ENCODE data around the gene CCDC50. TPM values are rescaled to one million over a fixed set of nuclear protein-coding genes. Genes with fewer than 3 reads are reported as not detected.

Gene CCDC50
- total RNA-seq, 1 donor from 2014 or later: 104 TPM

DNA sequence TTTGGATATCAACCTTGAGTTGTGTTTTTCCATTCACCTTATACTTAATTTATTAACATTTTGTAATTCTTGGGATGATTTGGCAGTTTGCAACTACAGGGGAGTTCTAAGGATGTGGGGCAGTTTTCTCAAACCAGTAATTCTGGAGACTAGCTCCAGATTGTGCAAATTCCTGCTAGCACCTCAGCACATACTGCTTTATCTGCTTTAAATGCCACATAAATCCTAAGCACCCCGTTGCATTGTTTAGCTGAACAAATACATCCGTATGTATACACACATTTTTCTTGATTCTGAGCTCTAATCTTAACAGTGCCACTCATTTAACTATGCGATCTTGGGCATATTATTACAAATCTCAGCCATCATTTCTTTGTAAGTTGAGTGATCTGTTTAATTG, 18.0 kb downstream of the CCDC50 start:
- DNase-seq (ENCODE audit: low spot score): no peak

DNA sequence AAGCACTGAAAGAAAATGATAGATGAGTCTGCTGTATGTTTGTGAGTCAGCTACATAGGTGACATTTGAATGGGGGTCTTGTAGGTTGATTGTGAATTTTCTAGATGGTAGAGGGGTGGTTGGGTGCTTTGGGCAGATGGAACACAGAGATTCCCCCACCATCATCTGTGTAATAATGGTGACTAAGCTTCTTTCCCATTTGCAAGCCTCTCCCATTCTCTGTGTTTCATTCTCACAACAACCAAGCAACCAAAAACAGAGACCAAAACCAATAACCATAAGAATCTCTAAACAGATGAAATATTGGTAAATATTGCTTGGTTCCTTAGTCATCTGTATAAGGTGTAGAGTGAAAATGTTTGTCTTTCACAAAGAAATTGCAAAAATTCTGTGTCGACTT, 18.9 kb downstream of the CCDC50 start:
- no peak for DNase-seq (ENCODE audit: low spot score)

DNA sequence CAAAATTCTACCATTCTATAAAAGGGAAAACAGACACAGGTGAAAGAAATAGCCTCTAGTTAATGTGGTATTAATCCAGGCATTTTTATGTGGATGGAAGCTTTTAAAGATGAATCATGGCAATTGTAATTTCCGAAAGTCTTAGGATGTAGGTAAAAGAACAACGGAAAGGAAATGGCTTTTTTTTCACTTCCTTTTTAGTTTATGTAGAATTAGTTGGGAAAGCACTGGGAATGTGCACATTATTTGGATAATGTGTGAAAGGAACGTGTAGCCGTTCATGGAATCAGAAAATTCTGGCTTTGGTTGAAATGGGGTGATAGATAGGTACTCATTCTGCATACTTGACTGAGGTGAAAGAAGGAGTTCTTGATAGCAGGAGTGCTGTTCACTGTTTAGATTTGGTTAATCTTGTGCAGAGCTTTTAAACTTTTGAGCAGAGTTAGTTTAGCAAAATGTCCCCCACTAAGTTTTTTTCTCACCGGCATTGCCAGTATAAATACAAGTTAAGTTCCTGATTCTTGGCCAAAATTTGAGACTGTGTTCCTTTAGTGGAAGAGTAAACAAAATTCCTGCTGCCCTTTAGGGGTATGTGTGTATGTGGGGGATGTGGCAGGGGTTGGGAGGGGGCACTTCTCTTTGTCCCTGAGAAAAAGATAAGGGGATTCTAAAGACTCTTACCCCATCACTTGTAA, 21.3 kb downstream of the CCDC50 start:
- no peak for DNase-seq (ENCODE audit: low spot score)

DNA sequence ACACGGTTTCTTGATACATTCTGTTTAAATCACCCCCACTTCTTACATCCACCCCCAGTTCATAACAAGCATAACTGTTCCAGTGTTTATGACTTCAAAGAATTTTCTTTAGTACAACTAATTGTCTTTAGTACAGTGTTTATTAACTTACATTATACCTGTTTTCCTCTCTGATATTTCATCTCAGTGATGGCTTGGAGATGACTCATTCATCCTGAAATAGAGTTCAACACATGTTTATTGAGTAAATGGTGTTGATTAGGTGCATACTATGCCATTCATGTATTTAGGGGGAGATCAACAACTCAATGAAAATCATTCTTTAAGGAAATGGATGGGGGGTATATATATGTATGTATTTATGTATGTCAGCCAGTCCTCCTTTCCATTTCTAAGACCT, 22.8 kb downstream of the CCDC50 start:
- no peak for DNase-seq (ENCODE audit: low spot score)

DNA sequence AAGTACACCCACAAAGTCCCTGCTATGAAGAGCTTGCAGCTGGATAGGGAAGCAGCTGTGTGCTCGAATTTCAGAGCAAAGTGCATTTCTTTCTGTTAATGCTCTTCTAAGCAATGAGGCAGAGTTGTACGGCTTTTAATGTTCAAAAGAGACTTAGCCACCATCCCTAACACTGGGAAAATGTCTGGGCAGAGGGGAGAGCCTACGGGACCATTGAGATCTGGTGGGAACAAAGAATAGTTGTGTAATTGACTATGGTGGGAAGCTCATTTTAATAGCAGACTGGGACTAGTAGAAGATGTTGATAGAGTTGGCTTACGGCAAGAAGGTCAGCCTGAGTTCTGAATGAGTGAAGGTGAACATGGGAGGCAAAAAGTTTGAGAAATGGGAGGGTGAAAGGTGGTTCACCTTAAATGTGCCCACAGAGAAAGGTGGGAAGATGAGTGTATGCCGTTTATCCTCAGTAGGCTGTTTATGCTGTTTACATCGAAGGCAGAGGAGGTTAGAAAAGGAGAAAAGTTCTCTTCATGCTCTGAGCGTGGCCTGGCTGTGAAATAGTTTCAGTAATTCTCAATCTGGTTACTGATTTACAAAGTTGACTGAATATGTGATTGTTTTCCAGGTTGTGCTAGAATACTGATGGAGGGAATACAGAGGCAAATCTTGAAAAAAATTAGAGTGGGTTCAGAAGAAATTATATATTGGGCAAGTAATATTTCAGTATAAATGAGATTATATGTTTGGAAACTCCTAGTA, 24.0 kb downstream of the CCDC50 start:
- no peak for DNase-seq (ENCODE audit: low spot score)

DNA sequence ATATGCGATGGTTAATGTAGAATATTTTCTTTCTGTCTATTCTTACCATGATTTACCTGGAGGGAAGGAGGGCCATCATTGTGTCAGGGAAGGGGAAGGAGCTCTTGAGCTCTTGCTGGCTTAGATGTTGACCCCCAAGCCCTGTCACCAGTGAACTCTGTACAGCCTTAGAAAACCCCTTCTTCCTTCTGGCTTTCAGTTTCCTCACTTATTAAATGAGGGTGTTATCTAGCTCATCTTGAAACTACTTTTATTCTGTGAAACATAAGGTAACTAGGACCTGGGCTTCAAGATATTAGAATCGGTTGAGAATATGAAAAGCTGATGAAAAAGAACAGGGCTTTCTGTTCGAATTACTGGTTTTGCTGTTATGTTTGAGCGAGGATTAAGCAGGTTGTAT, 26.2 kb downstream of the CCDC50 start:
- DNase-seq (ENCODE audit: low spot score): no peak

DNA sequence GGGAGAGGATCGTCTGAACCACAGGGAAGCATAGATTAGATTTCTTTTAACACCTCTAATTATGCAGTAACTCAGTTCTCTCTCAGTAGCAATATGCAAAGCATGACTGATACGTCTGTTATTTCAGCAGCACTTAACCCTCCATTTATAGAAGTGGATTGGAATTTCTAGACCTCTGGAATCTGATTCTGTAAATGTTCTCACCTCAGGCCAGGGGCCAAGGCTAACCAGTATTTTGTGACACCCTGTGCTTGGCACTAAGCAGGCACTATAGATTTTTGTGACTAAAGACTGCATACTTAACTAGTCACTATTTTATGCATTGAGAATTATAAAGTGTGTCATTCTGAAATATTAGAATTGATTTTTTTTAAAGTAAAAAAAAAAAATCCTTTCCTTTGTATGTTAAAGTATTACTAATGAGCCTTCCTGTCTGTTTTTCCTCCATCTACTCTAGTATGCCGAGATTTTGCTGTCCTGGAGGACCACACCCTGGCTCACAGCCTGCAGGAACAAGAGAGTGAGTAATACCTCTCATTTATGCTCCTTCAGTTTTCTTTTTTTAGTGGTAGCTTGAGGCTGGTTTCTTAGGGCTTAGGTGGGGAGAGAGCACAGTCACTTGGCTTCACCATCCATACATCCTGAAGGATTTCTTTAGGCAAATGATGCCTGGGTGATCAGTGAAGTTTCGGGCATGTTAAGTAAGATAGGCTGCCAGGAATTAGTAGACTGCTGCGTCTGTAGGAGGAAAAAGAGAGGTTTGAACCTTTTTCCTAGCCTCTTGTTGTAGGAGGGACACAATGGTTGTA, 27.6 kb downstream of the CCDC50 start:
- peak; percentile 54 for DNase-seq (ENCODE audit: low spot score)

DNA sequence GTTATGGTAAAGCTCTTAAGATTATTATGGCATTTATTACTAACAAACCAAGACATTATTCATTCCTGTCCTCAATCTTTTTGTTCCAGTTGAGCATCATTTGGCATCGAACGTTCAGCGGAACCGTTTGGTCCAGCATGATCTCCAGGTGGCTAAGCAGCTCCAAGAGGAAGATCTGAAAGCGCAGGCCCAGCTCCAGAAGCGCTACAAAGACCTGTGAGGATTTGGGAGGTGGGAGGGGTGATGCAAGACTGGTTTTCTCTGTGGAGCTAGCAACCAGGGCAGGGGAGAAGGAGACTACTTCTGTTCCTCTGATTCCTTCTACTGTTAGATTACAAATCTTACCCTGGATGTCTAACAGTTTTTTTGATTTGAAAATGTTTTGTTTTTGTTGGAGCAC, 28.7 kb downstream of the CCDC50 start:
- DNase-seq (ENCODE audit: low spot score): no peak

DNA sequence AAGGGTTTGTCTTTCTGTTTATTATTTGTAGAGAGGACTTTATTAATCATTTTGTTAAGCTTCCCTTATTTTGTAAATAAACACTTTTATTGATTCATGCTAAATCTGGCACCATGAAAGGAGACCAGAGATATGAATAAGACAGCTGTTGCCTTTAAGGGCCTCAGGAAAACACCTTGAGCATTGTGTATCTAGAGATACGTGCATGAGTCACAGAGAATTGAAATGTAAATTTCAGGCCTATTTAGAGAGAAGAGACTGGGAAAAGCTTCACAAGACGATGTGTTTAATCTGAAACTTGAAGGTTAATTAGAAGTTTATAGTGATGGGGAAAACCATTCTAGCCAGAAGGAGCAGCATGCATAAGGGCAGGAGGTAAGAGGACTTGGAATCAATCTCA, 29.7 kb downstream of the CCDC50 start:
- DNase-seq (ENCODE audit: low spot score): no peak

DNA sequence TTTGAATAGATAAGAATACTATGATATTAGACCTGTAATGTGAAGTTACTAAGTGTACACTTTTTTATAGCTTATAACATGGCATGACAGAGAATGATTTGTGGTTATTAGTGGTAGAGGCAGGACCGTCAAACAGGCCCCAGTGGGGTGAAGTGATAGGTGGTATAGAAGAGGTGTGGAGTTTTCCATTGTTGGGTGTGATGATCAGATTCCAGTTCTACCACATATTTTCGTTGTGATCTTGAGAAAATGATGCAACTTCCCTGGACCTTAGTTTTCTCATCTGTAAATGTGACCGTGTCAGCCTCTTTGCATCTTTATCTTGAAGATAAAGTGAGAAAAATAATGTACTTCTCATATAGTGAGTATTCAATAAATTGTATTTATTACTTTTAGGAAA, 31.4 kb downstream of the CCDC50 start:
- no peak for DNase-seq (ENCODE audit: low spot score)

DNA sequence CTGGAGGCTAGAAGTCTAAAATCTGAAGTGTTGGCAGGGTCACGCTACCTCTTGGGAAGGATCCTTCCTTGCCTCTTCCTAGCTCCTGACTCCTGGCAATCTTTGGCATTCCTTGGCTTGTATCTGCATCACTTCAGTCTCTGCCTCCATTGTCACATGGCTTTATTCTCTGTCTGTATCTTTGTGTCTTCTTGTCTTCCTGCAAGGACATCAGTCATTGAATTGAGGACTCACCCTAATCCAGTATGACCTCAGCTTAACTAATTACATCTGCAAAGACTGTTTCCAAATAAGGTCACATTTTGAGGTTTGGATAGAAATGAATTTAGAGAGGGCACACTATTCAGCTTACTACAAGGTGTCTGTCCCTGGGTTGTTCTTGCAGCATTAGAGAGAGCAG, 32.3 kb downstream of the CCDC50 start:
- no peak for DNase-seq (ENCODE audit: low spot score)

DNA sequence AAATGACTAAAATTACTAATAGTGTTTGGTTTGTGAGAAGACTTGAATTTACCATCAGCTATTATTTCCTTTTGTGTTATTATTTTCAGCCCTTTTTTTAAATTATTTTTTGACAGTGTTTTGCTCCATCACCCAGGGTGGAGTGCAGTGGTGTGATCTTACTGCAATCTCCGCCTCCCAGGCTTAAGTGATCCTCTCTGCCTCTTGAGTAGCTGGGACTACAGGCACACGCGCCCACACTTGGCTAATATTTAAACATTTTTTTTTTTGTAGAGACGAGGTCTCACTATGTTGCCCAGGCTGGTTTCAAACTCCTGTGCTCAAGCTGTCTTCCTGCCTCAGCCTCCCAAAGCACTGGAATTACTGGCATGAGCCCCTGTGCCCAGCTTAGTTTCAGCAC, 32.8 kb downstream of the CCDC50 start:
- DNase-seq (ENCODE audit: low spot score): no peak

DNA sequence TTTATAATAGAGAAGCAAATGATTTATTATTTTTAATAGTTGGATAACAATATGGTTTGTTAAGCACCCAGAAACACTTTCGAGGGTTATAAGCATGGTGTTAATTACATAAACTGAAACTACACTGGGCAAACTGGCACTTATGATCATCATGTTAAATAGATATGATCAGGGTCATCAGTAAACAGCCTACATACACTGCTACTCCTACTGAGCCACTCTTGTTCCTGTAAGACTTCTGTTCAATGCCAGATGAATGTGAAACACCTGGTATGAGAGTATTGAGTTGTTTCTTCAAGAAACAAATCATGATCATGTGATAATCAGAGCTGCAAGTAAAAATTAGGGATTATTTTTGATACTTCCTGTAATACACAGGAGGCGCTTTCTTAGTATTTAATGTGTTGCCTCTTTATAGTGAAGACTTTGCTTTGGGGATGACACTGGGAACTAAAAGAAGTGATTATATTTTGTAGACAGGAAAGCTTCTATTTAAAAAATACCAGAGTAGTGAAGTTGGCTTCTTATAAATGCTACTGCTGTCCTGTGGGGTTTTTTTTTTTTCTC, 33.4 kb downstream of the CCDC50 start:
- DNase-seq (ENCODE audit: low spot score): no peak

DNA sequence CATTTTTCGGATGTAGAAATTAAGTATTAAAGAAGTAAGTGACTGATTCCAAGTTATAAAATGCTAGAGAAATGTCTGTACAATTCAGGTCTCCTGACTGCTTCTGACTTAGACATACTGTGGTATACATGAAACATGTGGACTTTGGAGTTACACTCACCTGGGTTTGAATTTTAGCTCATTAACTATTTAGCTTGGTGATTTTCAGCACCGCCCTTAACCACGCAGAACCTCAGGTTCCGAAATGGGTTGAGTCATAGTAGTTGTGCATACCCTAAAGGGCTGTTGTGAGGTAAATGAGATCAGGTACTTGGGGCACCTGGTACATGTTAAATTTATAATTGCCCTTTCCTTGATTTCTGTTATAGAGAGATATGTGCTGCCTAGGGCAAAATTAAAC, 34.0 kb downstream of the CCDC50 start:
- no peak for DNase-seq (ENCODE audit: low spot score)

DNA sequence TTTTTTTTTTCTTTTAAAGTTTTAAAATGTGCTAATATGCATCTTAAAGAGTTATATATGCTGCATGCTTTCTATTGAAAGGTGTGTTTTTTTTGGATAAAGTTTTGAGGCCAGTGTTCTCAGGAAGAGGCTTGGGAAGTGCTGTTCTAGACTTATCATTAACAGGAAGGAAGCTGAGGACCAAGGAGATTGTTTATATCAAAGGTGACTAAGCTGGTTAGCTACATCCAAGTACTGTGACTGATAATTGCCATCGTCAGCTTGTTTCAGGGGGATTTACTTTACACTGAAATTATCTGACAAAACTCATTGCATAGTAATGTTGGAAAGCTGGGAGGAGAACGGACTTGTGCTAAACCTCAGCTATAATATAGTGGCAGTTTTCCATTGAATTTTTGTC, 37.5 kb downstream of the CCDC50 start:
- DNase-seq (ENCODE audit: low spot score): no peak

DNA sequence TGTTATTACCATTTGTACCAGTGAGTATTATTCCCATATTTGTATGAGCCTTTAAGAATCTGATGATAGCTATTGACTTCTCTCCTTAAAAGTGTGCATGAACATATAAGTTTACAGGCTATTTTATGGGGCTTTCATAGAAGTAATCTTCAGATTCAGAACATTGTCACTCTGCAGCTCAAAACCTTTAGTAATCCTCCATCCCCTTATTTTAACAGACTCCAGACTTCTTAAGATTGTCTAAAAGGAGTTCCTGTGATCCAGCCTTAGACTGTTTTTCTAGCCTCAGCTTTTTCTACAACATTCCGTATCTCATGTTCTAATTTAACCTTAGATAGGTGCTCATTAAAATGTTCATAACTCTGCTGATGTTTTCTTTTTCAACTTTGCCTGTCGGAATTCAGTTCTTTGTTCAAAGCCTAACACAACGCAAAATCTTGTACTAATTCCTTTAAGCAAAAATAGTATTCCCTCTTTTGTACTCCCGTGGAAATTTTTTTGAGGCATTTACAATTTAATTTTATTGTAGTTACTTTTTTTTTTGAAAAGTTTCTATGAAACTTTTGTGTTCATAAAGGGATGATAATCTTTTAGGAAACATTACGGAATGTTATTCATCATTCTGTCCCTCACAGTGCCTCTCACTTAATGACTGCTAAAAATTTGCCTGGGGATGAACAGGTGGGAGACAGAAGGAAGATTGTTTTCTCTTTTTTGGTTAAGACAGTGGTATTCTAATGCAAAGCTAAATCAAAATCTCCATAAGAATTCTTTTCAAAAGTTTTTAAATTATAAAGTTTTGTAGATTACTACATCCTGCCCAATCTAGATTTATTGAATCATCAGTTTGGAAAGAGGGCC, 39.8 kb downstream of the CCDC50 start:
- DNase-seq (ENCODE audit: low spot score): no peak

DNA sequence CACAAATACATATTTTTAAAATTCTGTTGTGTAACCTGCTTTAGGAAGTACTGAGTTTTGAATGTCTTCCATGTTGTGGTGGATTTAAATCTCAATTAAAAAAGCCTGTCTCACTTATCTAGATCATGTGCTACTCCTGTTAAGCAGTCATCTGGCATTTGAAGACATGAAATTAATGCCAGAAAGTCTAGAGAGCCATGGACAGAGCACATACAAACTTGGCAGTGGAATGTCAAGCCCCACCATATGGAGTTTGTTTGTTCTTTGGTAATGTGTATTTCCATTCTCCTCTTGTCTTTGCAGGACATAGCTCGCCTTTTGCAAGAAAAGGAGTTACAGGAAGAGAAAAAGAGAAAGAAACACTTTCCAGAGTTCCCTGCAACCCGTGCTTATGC, 40.4 kb downstream of the CCDC50 start:
- no peak for DNase-seq (ENCODE audit: low spot score)

DNA sequence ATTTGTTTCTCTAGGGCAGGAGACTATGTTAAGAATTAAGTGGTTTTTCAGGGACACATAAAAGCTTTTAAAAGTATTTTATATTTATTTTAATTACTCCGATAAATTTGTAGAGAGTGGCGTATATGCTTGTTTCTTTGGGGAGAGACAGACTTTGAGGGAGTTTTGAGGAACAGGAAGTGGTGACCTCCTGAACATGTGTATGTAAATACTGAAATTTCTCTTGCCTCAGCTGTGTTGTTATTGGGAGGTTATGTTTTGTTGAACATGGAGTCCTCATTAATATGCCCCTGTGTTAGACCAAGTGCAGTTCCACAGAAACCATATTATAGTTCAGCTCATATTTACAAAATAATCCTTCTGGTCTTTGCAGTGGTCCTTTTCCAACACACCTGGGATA, 42.9 kb downstream of the CCDC50 start:
- DNase-seq (ENCODE audit: low spot score): no peak

DNA sequence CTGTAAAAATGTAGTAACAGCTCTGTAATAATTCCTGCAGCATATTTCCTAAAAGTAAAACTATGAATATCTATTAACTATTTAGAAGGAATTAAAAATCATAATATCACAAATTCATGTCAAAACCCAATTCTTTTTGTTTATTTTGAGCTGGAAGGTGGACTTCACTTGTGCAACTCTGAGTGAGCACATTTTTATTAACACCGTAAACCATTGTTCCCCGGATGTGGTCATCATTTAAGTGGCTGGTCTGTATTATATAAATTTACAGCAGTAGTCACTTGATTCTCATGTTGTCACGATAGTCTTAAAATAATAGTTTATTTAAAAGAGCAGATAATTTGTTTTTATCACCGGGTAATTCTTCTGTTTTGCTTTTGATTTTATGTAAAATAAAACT, 44.1 kb downstream of the CCDC50 start:
- no peak for DNase-seq (ENCODE audit: low spot score)

DNA sequence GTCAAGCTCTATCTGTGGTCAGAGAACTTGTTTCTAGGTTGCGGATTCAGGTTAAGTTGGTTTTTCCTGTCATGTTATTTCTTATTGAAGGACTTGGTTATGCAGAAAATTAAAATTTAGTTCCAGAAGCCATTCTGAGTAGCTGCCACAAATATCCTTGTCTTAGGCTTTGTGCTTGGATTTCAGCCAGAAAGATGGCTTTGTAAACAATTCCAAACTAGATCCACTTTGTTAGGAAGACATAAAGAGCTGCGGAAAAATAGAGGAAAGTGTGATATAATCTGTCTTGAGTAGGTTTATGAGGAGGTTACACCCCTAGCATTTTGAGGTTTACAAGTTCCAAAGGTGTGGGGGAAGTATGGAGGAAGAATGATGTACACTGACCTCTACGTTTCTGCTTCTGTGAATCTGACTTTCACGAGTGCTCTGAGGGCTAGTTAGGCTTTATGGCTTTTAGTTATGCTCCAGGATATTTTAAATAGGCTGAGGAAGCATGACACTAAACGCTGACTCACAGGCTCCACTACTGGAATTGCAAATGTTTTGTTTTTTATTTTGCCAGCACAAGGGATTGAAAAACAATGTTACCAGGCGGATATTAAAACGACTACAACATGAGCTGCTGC, 47.4 kb downstream of the CCDC50 start:
- no peak for DNase-seq (ENCODE audit: low spot score)
